HG03354 (cell line): ENCODE data around the gene TMEM130.

Experiments used
- ATAC-seq: cut with Tn5 transposase; IDR thresholded peaks from one replicate; pipeline ENCODE4 v1.9.1; 2021; ENCODE audit warnings: mild to moderate bottlenecking; ENCODE audit not compliant: unreplicated experiment, poor library complexity, severe bottlenecking

Gene TMEM130

DNA sequence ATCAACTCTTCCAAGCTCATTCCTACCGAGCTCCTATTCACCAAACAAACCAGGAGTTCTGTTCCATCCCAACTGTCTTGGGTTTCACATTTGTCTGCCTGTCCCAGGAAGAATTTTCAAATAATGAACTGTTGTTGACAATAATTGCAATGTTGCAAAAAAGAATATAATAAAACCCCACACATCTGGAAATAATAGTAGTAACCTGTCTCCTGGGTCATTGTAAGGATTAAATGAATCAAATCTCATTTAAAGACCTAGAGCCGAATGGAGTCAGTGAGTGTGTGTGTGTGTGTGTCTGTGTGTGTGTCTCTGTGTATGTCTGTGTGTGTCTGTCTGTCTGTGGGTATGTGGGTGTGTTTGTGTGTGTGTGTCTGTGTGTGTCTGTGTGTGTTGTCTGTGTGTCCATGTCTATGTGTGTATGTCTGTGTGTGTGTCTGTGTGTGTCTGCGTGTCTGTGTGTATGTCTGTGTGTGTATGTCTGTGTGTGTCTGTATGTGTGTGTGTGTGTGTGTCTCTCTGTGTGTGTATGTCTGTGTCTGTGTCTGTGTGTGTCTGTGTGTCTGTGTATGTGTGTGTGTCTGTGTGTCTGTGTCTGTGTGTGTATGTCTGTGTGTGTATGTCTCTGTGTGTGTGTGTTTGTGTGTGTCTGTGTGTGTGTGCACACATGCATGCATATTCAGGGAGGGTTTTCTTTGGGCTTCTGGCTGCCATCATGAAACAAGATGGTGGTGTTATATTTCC, 52.7 kb downstream of the TMEM130 start:
- no peak for ATAC-seq

DNA sequence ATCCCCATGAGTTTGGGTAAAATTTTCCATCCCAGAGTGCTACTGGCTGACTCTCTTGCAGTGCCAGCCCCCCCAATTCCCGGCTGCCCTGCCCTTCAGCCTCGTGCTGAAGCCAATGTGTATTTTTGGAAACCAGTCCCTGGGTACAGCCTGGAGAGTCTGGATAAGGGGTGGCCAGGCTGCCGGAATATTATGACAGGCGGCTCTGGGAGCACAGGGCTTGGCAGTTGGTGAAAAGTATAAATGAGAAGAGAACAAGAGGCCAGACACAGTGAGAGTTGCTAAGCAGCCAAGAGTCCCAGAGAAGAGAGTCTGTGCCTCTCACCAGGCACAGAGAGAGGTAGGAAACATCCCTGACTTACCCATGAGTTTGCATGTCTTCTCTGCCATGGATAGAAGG, 53.6 kb downstream of the TMEM130 start:
- no peak for ATAC-seq

DNA sequence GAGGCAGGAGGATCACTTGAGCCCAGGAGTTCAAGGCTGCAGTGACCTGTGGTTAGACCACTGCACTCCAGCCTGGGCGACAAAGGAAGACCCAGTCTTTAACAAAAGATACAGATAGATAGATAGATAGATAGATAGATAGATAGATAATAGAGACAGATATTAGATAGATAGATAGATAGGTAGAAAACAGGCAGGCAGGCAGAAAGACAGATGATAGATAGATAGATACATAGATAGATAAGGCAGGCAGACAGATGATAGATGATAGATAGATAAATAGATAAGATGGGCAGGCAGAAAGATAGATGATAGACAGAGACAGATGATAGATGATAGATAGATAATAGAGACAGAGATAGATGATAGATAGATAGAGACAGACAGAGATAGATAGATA, 54.5 kb downstream of the TMEM130 start:
- ATAC-seq = no peak

DNA sequence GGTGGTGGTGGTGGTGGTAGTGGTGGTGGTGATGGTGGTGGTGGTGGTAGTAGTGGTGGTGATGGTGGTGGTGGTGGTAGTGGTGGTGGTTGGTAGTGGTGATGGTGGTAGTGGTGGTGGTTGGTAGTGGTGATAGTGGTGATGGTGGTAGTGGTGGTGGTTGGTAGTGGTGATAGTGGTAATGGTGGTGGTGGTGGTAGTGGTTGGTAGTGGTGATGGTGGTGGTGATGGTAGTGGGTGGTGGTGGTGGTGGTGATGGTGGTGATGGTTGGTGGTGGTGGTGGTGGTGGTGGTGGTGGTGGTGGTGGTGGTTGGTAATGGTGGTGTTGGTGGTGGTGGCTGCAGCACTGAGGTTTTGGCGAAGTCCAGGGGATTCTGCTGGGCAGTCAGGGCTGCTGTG, 58.5 kb downstream of the TMEM130 start:
- ATAC-seq = no peak

- no peak for ATAC-seq
These were observed 59.5 kb downstream of the TMEM130 start for GRCh38 chr7:98810153-98810802.

GRCh38 chr7:98808751-98809460, 60.9 kb downstream of the TMEM130 start:
- no peak for ATAC-seq

GRCh38 chr7:98807068-98808048, 62.5 kb downstream of the TMEM130 start:
- no peak for ATAC-seq

DNA sequence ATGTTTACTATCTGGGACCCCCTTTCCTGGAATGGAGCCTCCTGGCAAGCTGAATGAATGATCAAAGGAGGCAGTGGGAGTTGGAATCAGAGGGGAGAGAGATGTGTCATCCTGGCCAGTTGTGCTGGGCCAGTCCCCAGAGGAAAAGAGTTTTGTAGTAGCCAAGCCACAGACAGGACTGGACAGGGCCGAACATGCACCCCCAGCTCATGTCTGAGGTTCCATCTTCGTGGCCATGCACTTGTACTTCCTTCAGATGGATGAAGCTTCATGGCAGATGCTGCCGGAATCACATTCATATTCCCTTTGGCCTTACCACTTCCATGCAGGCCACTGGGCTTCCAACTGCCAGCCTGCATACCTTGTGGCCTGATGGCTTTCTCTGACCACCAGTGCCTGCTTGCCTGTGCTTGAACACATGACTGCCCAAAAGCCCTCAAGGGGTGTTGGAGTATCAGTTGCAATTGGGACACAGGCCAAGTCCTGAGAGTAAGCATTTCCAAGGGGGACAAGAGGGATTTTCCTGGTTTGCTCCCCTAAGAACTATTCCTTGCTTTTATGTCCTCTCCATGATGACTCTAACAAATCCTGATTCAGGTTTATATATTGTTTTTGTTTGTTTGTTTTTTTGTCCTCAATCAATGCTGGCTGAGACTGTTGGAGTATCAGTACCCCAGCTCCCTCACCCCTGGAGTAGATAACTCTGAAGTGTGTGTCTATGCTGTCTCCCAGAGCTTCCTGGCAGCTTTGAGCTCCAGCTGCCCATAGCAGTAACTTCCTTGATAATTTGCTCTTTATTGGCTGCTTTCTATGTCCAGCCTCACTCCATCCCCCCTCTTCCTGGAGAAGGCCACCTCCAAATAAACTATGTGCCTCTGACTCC, 63.6 kb downstream of the TMEM130 start:
- no peak for ATAC-seq

- peak; percentile 33 for ATAC-seq
These were observed 67.1 kb downstream of the TMEM130 start for GRCh38 chr7:98802781-98803110.

- peak; percentile 90 for ATAC-seq
These were observed 67.6 kb downstream of the TMEM130 start for GRCh38 chr7:98802088-98802780.

DNA sequence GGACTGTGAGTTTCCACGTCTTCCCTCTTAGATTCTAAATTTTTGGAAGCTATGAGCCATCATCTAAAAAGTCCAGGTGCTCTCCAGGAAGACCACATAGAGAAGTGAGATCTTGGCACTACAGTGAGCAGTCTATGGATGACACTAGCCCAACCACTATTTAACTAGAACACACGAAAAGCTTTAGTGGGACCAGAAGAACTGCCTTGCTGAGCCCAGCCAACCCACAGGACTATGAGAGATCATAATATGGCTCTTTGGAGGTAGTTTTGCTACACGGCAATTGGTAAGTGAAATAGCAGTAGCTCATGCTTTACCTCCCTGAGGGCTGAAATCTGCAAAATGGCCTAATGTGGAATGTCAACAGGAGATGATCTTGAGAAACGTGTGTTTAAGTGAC, 68.8 kb downstream of the TMEM130 start:
- ATAC-seq = no peak

DNA sequence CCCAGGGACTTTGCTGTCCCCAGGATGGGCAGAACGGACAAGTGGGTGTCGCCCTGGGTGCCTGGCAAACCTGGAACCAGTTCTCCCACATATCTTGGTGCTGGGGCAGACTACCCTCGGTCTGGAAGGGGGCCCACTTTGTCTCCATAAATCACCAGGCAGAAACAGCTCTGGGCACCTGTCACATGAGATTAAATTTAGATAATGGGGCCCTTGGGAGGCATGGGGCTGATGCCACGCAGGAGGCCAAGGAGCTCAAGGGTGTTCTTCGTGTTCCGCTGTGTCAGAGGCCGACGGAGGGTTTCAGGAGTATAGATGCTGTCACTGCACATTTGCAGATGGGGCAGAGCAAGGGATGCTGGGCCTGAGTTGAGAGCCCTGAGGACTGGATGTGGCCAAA, 72.7 kb downstream of the TMEM130 start:
- no peak for ATAC-seq
